D721Med (cell line): ENCODE data around the gene GPR135.

Experiments
- DNase-seq: peaks from one replicate; pipeline ENCODE4 v3.0.0; 2011; ENCODE audit warnings: low spot score; ENCODE audit not compliant: insufficient read length
- FAIRE-seq: peaks from 2 replicates; lab custom pipeline; 2011; peaks lifted over from hg19 to GRCh38; lab: Jason Lieb, UNC
- TF ChIP-seq, protein P1 (sequence below): IDR thresholded peaks from 2 replicates; pipeline ENCODE4 v1.5.1; 2012; ENCODE audit warnings: mild to moderate bottlenecking, control low read depth; ENCODE audit not compliant: insufficient read depth; ENCODE audit errors: missing control alignments

GPR135 gene, protein sequence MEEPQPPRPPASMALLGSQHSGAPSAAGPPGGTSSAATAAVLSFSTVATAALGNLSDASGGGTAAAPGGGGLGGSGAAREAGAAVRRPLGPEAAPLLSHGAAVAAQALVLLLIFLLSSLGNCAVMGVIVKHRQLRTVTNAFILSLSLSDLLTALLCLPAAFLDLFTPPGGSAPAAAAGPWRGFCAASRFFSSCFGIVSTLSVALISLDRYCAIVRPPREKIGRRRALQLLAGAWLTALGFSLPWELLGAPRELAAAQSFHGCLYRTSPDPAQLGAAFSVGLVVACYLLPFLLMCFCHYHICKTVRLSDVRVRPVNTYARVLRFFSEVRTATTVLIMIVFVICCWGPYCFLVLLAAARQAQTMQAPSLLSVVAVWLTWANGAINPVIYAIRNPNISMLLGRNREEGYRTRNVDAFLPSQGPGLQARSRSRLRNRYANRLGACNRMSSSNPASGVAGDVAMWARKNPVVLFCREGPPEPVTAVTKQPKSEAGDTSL

GRCh38 chr14:59465316-59466135 is at the start of gene GPR135:
TSS of gene GPR135 (minus strand) at chr14:59465380. CDS start at chr14:59465226, 154 bp downstream.
- DNase-seq (no peak), FAIRE-seq (no peak)
- TF ChIP-seq, protein P1, sequence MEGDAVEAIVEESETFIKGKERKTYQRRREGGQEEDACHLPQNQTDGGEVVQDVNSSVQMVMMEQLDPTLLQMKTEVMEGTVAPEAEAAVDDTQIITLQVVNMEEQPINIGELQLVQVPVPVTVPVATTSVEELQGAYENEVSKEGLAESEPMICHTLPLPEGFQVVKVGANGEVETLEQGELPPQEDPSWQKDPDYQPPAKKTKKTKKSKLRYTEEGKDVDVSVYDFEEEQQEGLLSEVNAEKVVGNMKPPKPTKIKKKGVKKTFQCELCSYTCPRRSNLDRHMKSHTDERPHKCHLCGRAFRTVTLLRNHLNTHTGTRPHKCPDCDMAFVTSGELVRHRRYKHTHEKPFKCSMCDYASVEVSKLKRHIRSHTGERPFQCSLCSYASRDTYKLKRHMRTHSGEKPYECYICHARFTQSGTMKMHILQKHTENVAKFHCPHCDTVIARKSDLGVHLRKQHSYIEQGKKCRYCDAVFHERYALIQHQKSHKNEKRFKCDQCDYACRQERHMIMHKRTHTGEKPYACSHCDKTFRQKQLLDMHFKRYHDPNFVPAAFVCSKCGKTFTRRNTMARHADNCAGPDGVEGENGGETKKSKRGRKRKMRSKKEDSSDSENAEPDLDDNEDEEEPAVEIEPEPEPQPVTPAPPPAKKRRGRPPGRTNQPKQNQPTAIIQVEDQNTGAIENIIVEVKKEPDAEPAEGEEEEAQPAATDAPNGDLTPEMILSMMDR, result no peak

GRCh38 chr14:59511916-59512575 is 46.9 kb upstream of the GPR135 start:
- DNase-seq, result peak; percentile 25
- FAIRE-seq, result no peak
- TF ChIP-seq, protein P1, result peak; percentile 57

- no peak for FAIRE-seq
- no peak for DNase-seq
- TF ChIP-seq, protein P1, result no peak
Observed at GRCh38 chr14:59510966-59511365, 45.8 kb upstream of the GPR135 start.

DNA sequence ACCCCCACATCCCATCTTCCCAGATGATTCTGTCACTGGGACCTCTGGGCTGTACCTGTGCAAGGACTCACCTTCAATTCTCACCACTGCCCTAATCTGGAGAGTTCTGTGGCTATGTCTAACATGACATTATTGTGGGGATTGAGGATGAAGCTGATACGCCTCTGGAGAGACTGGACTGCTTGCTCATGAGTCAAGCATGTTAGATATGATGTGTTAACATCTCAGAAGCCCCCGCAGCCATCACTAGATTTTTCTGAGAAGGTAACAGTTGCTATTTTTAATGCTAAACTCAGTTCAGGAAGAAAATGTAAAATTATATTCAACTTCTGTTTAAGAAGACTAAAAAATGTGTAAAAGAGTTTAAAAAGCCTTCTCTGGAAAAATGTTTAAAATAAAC is 44.8 kb upstream of the GPR135 start:
- no peak for FAIRE-seq
- TF ChIP-seq, protein P1, result no peak
- no peak for DNase-seq

GRCh38 chr14:59509101-59509500 is 43.9 kb upstream of the GPR135 start:
- no peak for DNase-seq
- no peak for FAIRE-seq
- TF ChIP-seq, protein P1, result no peak

DNA sequence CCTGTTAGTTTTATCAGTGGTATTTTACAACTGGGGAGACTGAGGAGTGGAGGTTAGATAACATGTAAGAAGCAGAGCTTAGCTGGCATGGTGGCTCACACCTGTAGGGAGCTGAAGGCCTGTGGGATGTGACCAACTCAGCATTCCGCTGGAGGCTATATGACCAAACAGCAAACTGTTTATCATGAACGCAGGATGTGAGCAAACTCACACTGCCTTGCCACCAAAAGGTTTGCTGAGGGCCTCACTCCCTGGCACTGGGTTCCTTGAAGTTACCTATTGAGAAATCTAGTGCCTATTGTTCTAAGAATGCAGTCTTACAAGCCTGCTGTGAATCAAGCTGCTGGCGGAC is 42.5 kb upstream of the GPR135 start:
- no peak for DNase-seq
- no peak for FAIRE-seq

More for the DNA sequence above, 42.5 kb upstream of the GPR135 start:
- TF ChIP-seq, protein P1, result no peak
